ENCODE results near the gene ELAPOR1.

GRCh38 chr1:109133002-109133706, 19.2 kb downstream of the ELAPOR1 start:
- TF ChIP-seq CTCF (conservative IDR thresholded peaks at IDR 0.05; ENCODE audit: low read depth, low read length), result no peak
- TF ChIP-seq FOS (IDR thresholded peaks at IDR 0.05; ENCODE audit: low read depth, low read length), result no peak
- TF ChIP-seq USF2 (IDR thresholded peaks at IDR 0.05; ENCODE audit: low read depth, low read length), result no peak
- no peak for TF ChIP-seq POLR2A (IDR thresholded peaks at IDR 0.05; ENCODE audit: low read depth, low read length)
- no peak for TF ChIP-seq RFX5 (IDR thresholded peaks at IDR 0.05; ENCODE audit: low read depth, low read length)
- no peak for TF ChIP-seq CEBPB (IDR thresholded peaks at IDR 0.05; ENCODE audit: low read depth, low read length)
- TF ChIP-seq RCOR1 (IDR thresholded peaks at IDR 0.05; ENCODE audit: insufficient replicate concordance, low read length), result no peak
- no peak for TF ChIP-seq SMC3 (IDR thresholded peaks at IDR 0.05; ENCODE audit: low read depth, low read length)
- TF ChIP-seq MAFK (IDR thresholded peaks at IDR 0.05; ENCODE audit: low read depth, low read length), result no peak
- no peak for TF ChIP-seq RAD21 (IDR thresholded peaks at IDR 0.05; ENCODE audit: low read length)
- no peak for TF ChIP-seq NFE2L2 (IDR thresholded peaks at IDR 0.05; ENCODE audit: low read depth, low read length)
- TF ChIP-seq MAZ (IDR thresholded peaks at IDR 0.05; ENCODE audit: borderline replicate concordance, low read depth, low read length), result no peak
- TF ChIP-seq CHD1 (IDR thresholded peaks at IDR 0.05; ENCODE audit: low read depth, low read length), result no peak

Data from IMR-90 (cell line).